Stomach (tissue), 19 donors: ENCODE results near the gene CTIF. TPM values are rescaled to one million over a fixed set of nuclear protein-coding genes. Genes with fewer than 3 reads are reported as not detected.

Experiments
- DNase-seq, 2 donors: peaks; one replicate each; pipeline versions ENCODE4 v3.0.0 to v3.0.0-alpha.2; 2013 to 2019
- H3K27ac ChIP-seq, 5 donors: fragments of 200-600 bp in 4 of 5; sonication (generic) in 4 of 5; one replicate each; pipeline ENCODE4 v1.5.1; 2013 to 2019; ENCODE audit warnings: mild to moderate bottlenecking in 1 of 5, moderate library complexity in 1 of 5
- H3K27me3 ChIP-seq, 3 donors: fragments of 200-600 bp; sonication (generic); one replicate each; pipeline ENCODE4 v1.5.1; 2017 to 2019; ENCODE audit warnings: mixed run types in 1 of 3
- H3K36me3 ChIP-seq, 4 donors: fragments of 200-600 bp; sonication (generic); 1 replicate in 3 of 4; 2 replicates in 1 of 4; pipeline ENCODE4 v1.5.1; 2016 to 2019
- H3K4me1 ChIP-seq, 4 donors: fragments of 200-600 bp; sonication (generic); one replicate each; pipeline ENCODE4 v1.5.1; 2016 to 2019
- H3K4me3 ChIP-seq, 4 donors: fragments of 200-600 bp; sonication (generic) in 3 of 4; one replicate each; pipeline ENCODE4 v1.5.1; 2016 to 2019; ENCODE audit warnings: mild to moderate bottlenecking in 1 of 4
- H3K9me3 ChIP-seq, 4 donors: fragments of 200-600 bp; sonication (generic); one replicate each; pipeline ENCODE4 v1.5.1; 2016 to 2019
- EP300 ChIP-seq: sonication (generic); formaldehyde crosslinking; IDR thresholded peaks from one replicate; pipeline ENCODE4 v1.6.1; 2017; ENCODE audit warnings: antibody characterized with exemption
- POLR2A ChIP-seq, 4 donors: fragments of 450-650 bp; IDR thresholded peaks; one replicate each; pipeline ENCODE4 v1.6.1; 2016; ENCODE audit warnings: antibody characterized with exemption in 4 of 4, control low read depth in 2 of 4, mild to moderate bottlenecking in 1 of 4, moderate library complexity in 1 of 4
- POLR2AphosphoS5 ChIP-seq, 3 donors: sonication (generic); formaldehyde crosslinking; IDR thresholded peaks; one replicate each; pipeline ENCODE4 v1.6.1; 2016; ENCODE audit warnings: antibody characterized with exemption in 3 of 3
- WGBS, 5 donors: extraction: QIAGEN DNeasy Blood & Tissue Kit in 3 of 5; methylation state at CpG; one replicate each; pipeline versions ENCODE4 v1.1.5 to v1.1.7; 2013 to 2018; 5-methylcytosine and 5-hydroxymethylcytosine counted together
- intact Hi-C: fragments of 100-400 bp; cut with DNase I; formaldehyde crosslinking; loops from one replicate; pipeline ENCODE4 v1.15.1; 2023; ENCODE audit warnings: low total_unique reads
- long read RNA-seq, 10 donors: transcript quantifications; one replicate each; lab custom pipeline, GENCODE V29; 2026
- polyA plus RNA-seq, 3 donors: library from polyadenylated mRNA; stranded (reverse); fragments of 200-250 nt; gene quantifications; one replicate each; pipeline ENCODE4 v1.2.3, GENCODE V29; 2013
- total RNA-seq, 5 donors: library from RNA; depleted of rRNA; stranded (reverse); fragments of >200 nt; gene quantifications; one replicate each; pipeline versions ENCODE4 v1.1.0 to v1.2.3, GENCODE V29; 2014 to 2016
- TF ChIP-seq, protein P1 (sequence below), 7 experiments: fragments of 450-650 bp in 4 of 7; fragments of 200-600 bp in 3 of 7; sonication (generic) in 3 of 7; IDR thresholded peaks; one replicate each; pipeline ENCODE4 v1.5.1; 2016 to 2019; ENCODE audit warnings: antibody characterized with exemption in 7 of 7, control low read depth in 2 of 7, mild to moderate bottlenecking in 1 of 7
- donor health status: healthy with polysubstance abuse.
- donor health status: Bipolar disorder and iron deficiency.
- donor health status: healthy.

Gene CTIF
- 100 to 1,000 TPM in 1 of 5 donors, 10 to 100 TPM in 4; 16.3 to 105 (median 28.4) TPM for total RNA-seq
- polyA plus RNA-seq, result 10 to 100 TPM; 23.0 to 50.9 (median 32.2) TPM
- long read RNA-seq, donor 1, full-length matches to known transcripts, result 2 of 2 reads
- long read RNA-seq, donor 1, partial matches to known transcripts, result 0 of 2 reads
- long read RNA-seq, donor 1, other reads (novel, unspliced or antisense), result 0 of 2 reads
- long read RNA-seq, donor 2, full-length matches to known transcripts, result 1 of 1 reads
- long read RNA-seq, donor 2, partial matches to known transcripts, result 0 of 1 reads
- long read RNA-seq, donor 2, other reads (novel, unspliced or antisense), result 0 of 1 reads
- long read RNA-seq, donor 3, partial matches to known transcripts, result 0 of 1 reads
- long read RNA-seq, donor 3, other reads (novel, unspliced or antisense), result 0 of 1 reads
- long read RNA-seq, donor 4, result 0 reads
- long read RNA-seq, donor 5, result 0 reads
- long read RNA-seq, donor 6, partial matches to known transcripts, result 5 of 8 reads
- long read RNA-seq, donor 6, other reads (novel, unspliced or antisense), result 0 of 8 reads
- long read RNA-seq, donor 7, partial matches to known transcripts, result 0 of 3 reads
- long read RNA-seq, donor 7, other reads (novel, unspliced or antisense), result 0 of 3 reads
- long read RNA-seq, donor 8, full-length matches to known transcripts, result 4 of 29 reads
- long read RNA-seq, donor 8, partial matches to known transcripts, result 25 of 29 reads
- long read RNA-seq, donor 8, other reads (novel, unspliced or antisense), result 0 of 29 reads
- long read RNA-seq, donor 9, result 0 reads
- long read RNA-seq, donor 10, result 0 reads

DNA sequence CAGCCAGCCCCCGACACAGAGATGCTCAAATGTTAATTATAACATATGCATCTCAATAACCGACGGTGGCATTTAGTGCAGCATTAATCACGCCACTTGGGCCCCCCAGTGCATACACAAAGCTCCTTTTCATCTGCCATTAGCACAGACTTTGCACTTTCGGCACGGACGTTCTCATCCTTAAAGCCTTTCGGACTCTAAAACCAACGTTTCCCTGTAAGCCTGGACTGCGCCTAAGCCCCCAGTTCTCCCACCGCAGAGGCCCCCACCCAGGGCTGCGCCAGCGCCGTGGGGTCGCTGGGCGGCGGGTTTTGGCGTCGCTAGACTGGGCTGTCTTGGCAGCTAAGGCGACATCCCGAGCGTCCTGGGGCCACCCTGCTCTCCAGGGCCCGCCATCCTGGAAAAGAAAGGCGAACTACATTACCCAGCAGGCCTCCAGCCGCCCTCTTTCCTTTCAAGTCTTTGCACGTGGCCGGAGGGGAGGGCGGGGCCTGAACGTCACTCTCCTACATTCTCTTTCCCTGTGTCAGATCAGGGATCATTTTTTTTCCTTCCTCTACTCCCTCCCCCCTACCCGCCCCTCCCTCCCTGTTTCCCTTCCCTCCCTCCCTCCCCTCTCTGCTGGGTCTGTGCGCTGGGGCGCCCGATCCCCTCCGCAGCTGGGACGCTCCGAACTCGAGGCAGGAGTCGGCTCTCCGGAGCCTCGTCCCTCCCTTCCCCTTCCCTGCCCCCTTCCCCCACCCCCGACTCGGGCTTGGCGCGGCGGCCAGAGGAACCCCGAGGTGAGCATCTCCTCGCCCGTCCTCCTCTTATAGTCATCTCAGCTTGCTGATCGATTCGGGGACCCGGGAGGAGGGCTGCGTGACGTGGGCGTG, at the start of gene CTIF:
TSS of gene CTIF (plus strand) at position 501 of the 875 bp plus-strand sequence. CDS start 80,535 bp downstream, outside the sequence.
- DNase-seq, result peak; percentile 95 to 99
- 2 to 6% (median 2%) methylated on average over 45 to 54 of the region's 54 CpGs for WGBS, 5 donors
- Histone ChIP-seq H3K9me3 (no peaks in the 10 kb centered on the region), H3K4me3 (peak within 1 kb of the TSS; percentile 77 to 93 (median 84)), H3K27ac (peak within 1 kb of the TSS; percentile 91 to 96 (median 93)), H3K4me1 (peaks cover 6 to 41% (median 35%) of the 10 kb centered on the region in 4 donors), H3K27me3 (no peaks in the 10 kb centered on the region), H3K36me3 (no peaks in the 10 kb centered on the region)
- intact Hi-C loops, result no loop called here
- peak; percentile 46 to 83 (median 79) for TF ChIP-seq POLR2AphosphoS5 (IDR thresholded peaks at IDR 0.05)
- TF ChIP-seq, protein P1, sequence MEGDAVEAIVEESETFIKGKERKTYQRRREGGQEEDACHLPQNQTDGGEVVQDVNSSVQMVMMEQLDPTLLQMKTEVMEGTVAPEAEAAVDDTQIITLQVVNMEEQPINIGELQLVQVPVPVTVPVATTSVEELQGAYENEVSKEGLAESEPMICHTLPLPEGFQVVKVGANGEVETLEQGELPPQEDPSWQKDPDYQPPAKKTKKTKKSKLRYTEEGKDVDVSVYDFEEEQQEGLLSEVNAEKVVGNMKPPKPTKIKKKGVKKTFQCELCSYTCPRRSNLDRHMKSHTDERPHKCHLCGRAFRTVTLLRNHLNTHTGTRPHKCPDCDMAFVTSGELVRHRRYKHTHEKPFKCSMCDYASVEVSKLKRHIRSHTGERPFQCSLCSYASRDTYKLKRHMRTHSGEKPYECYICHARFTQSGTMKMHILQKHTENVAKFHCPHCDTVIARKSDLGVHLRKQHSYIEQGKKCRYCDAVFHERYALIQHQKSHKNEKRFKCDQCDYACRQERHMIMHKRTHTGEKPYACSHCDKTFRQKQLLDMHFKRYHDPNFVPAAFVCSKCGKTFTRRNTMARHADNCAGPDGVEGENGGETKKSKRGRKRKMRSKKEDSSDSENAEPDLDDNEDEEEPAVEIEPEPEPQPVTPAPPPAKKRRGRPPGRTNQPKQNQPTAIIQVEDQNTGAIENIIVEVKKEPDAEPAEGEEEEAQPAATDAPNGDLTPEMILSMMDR (IDR thresholded peaks at IDR 0.05), result no peak

DNA sequence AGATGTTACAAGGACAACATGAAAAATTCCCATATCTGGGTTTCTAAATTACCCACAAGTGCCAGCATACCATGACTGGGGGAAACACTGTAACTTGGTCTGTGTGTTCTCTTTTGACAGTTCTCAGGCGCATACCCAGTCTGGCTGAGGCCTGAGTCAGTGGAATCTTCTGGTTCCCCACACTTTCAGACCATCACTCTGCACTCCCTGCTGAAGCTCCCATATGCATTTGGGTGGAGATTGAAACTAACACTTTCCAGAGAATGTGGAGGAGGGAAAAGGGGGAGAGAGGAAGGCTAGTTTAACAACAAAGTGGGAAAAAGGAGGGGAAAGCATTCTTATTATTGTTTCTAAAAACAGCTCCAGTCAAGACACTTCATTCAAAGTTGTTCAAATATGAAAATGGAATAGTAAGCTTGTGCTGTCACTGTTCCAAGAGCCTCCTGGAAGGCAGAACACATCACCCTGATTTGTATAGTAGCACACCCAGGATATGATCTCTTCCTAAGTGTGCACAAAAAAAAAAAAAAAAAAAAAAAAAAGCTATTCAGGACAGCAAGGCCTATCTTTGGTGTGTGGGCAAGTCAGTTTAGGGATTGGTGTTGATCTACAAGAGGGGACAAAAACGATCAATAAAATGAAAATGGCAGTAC, 48.1 kb upstream of the CTIF start:
- Histone ChIP-seq H3K27ac (no peak overlapping the region), H3K9me3 (no peaks in the 10 kb centered on the region), H3K4me3 (no peak overlapping the region), H3K36me3 (no peaks in the 10 kb centered on the region), H3K4me1 (peaks cover 6 to 28% (median 9%) of the 10 kb centered on the region in 4 donors), H3K27me3 (no peaks in the 10 kb centered on the region)
- 80 to 89% (median 86%) methylated on average over 2 of the region's 2 CpGs for WGBS, 5 donors
- no peak for DNase-seq
- TF ChIP-seq EP300 (no peak), POLR2A (IDR thresholded peaks at IDR 0.05) (no peak), POLR2AphosphoS5 (IDR thresholded peaks at IDR 0.05) (no peak)
- TF ChIP-seq, protein P1 (IDR thresholded peaks at IDR 0.05), result no peak
- intact Hi-C loops, result no loop called here

DNA sequence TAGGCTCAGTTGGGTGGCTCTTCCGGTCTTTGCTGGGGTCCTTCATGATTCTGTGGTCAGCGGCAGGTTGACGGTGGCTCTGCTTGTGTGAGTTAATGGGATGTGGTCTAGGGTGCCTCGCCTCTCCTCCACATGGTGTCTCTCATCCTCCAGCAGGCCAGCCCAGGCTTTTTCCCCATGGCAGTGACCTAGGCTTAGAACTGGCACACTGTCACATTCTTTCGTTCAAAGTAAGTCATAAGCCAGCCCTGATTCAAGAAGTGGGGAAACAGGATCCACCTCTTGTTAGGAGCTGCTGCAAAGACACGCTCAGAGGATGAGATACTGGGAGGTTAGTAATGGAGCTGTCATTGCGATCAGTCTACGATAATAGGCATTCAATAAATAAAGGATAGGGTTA, 46.0 kb upstream of the CTIF start:
- no peak overlapping the region for H3K4me3 ChIP-seq
- H3K36me3 ChIP-seq, result no peaks in the 10 kb centered on the region
- H3K4me1 ChIP-seq, result peaks cover 0 to 27% (median 8%) of the 10 kb centered on the region in 4 donors
- no peak overlapping the region for H3K27ac ChIP-seq
- no peaks in the 10 kb centered on the region for H3K9me3 ChIP-seq
- TF ChIP-seq POLR2AphosphoS5 (IDR thresholded peaks at IDR 0.05) (no peak), POLR2A (IDR thresholded peaks at IDR 0.05) (no peak), EP300 (no peak)
- TF ChIP-seq, protein P1 (IDR thresholded peaks at IDR 0.05), result no peak
- intact Hi-C loops, result no loop called here
- no peak for DNase-seq
- 90 to 95% (median 91%) methylated on average over 8 of the region's 8 CpGs for WGBS, 5 donors
- no peaks in the 10 kb centered on the region for H3K27me3 ChIP-seq
